ENCODE measurements around the gene FBXL12.
A peak's percentile ranks its signal among the peaks of the same experiment; 100 is the strongest.
"Not testable (repeated sequence)": the region's sequence is repeated elsewhere in the genome, so short reads cannot be mapped to it uniquely, and the experiment has no call there.

Gene FBXL12

DNA sequence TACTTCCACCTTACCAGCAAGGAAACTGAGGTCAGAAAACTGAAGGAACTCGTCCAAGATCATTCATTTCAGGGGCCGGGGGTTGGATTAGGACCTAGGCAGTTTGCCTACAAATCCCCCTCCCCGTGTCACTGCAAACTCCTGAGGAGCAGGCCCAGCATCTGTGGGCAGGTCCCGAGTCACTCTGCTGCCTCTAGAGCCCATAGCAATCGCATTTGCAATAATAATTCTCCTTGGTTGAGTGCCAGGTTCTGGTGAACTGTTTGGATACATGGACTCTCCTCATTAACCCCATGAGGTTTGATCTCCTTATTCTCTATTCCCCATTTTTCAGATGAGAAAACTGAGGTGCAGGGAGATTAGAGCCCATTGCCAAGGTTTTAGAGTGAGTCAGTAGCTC lies 17.1 kb upstream of the FBXL12 start:
- DNase-seq = no peak

DNA sequence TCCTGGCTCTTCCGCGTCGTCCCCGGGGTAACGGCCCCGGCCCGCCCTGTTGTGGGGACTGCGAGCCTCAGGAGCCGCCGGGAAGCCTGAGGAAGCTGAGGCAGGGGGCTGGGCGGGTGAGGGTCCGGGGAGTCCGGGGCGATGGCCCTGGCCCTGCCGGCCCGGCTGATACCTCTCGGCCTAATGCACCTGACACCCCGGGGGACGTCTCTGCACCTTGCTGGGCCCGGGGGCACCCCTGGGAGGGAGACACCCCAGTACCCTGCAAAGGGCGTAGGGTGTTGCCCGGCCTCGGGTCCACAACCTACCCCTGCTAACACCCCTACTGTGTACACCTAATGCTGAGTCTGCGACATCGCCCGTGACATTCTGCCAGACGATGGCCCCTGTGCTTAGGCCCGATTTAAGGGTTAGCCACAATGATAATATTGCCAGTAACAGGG lies 16.6 kb upstream of the FBXL12 start:
- no peak for DNase-seq

DNA sequence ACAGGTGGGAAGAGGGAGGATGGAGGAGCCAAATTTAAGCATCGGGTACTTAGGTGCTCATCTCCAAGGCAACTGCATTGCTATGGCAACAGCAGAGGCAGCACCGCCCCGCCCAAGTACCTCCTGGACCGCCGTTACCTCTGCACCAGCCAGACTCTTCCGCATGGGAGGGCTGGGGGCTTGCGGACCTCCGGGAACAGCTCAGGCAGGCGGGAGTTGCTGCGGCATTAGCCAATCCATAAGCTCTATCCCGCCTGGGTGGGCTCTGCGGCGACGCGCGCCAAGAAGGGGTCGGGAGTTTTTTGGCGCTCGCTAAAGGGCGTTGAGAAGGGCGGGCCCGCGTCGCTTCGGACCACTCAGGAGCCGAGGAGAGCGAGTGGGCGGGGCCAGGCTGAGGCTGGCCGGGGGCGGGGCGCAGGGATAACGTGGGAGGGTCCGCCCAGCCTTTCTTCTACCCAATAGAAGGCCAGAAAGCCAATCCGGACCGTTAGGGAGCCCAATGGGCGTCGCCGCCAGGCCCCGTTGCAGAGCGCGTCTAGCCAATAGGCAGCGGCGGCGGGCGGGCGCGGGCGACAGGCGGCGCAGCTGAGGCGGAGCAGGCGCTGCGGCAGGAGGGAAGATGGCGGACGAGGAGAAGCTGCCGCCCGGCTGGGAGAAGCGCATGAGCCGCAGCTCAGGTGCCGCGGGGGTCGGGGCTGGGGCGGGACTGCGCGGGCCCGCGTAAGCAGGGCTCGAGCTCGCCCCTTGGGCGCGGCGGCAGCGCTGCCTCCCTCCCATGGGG lies 16.0 kb upstream of the FBXL12 start, which contains the start of gene PIN1:
PIN1 (plus strand) TSS at position 593 of the 781 bp plus-strand sequence; CDS start at position 620, 27 bp downstream.
- peak; percentile 94 for DNase-seq

DNA sequence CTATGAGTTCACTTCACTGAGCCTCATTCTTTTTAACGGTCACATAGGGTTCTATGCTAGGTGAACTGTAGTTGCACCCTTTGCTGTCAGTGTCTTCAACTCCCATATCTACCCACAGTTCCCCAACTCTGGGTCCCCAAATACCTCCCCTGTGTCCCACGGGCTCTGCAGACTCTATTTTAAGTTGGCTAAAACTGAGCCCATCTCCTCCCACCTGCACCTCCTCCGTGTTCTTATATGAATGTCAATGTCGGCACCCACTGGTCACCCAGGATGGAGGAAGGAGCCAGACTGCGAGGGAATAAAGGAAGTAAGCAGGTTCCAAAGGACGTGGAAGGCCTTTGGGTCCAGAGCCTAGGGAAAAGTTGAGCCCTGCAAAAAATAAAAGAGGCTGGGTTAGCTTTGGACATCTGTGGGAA lies 15.4 kb upstream of the FBXL12 start:
- no peak for DNase-seq

DNA sequence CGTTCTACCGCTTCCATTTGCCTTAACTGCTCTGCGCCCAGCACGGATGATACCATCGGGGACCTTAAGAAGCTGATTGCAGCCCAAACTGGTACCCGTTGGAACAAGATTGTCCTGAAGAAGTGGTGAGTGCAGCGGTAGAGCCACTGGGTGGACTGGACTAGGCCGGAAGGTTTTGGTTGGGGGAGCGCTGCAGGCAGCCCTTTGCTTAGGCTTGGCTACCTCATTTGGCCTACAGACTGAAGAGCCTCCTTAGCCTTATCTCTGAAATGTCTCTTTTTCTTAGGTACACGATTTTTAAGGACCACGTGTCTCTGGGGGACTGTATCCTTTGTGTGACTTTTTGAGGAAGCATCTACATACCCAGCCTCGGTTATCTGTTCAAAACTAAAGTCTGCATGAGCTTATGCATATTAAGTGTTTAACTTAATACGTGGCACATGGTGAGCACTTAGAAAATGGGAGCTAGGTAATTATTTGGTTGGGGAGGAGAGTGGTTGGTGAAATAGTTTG lies 9.7 kb upstream of the FBXL12 start:
- DNase-seq = no peak

DNA sequence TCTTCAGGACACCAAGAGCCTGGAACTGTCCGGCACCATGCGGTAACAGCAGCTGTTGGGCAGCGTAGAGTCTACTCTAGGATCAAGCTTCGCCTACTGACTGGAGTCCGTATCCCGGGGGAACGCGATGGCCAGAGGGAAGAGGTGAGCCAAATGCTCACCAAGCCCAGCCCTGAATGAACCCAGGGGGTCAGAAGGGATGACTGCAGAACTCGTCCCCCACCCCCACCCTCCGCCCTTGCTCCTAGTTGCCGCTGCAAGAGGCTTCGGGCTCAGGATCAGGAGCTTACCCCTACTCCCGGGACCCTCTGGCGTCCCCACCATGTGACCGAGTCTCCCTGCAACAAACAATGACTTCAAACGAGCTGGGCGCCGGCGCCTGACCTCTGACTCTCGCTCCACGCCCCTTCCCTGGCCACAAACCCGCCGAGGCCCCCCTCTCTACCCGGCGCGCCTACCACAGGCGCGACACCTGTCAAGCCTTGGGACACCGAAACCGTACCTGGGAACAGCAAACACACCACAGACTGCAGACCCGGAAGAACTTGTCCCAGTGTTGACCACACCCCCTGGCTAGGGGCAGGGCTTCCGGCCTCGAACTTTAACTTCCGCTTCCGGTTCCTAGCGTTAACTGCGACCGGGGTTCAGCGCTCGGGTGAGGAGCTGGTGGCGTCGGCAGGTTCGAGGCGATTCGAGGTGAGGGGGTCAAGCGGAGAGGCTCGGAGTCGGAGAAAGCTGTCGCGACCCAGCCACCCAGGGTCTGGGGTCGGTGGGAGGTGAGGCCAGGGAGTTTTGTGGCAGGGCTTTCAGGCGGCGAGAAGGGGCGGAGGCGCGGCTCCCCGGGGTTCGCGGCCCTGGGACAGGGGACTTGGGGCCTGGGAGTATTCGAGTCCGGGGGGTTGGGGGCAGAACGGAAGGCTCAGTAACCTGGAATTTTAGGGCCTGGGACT lies 8.7 kb upstream of the FBXL12 start, which contains the start of gene UBL5:
UBL5 (plus strand) TSS at position 630 of the 950 bp plus-strand sequence. CDS start 420 bp downstream, outside the sequence.
- peak; percentile 80 for DNase-seq

DNA sequence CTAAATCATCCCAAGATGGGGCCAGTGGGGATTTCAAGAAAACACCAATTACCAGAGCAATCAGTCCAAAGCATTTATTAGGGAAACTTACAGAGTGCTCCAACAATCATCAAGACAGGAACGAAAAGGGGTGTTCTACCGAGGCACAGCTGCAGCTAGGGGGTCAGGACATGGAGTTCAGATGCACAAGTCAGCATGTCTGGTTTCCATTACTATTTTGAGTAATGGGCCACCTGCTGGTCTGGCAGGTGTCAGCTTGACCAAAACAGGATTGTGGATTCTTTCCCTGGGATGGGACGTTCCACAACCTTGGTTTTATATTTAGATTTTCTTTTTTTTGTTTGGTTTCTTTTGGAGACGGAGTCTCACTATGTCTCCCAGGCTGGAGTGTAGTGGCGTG lies 4.9 kb upstream of the FBXL12 start:
- no peak for DNase-seq

DNA sequence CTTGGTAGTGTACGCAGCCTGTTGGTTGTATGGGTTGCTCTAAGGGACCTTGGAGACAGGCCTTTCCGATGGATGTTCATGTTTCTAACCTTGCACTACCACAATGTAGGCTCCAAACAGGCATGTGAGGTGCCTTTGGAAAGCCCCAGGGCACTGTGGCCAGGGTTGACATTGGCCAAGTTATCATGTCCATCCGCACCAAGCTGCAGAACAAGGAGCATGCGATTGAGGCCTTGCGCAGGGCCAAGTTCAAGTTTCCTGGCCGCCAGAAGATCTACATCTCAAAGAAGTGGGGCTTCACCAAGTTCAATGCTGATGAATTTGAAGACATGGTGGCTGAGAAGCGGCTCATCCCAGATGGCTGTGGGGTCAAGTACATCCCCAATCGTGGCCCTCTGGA lies 1.2 kb upstream of the FBXL12 start:
- not testable (repeated sequence) for DNase-seq

DNA sequence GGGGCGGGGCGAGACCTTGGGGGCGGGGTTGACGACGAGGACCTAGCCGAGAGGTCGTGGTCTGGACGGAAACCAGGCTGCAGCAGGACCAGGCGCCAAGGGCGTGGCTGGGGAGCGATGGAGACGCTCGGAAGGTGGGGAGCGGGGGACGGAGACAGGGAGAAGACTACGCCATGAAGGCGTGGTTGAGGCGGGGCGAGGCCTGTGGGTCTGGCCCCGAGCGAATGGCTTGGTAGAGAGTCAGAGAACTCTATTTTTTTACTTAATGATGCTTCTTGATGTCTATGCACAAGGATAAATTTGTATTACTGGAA lies 674 bp upstream of the FBXL12 start:
- DNase-seq = no peak

DNA sequence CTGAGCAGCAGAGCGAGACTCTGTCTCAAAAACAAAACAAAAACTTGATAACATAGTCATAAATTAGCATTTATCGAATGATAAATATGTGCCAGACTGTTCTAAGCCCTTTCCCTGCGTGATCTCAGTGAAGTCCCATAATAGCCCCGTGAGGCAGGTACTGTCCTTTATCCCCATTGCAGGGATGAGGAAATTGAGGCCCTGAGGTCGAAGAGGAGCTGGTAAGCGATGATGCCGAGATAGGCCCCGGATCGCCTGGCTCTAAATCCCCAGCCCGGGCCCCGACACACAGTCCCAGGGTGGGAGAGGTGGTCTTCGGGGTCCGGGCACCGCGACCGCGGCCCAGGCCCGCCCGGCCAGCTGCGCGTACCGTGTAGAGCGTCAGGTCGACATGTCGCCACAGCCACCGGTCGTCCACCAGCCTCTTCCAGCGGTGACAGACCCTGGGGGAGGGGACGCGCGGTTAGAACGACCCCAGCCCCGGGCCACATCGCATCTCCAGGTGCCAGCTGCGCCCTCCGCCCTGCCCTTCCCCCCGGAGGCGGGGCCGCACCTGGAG lies 625 bp downstream of the FBXL12 start:
- DNase-seq = no peak

DNA sequence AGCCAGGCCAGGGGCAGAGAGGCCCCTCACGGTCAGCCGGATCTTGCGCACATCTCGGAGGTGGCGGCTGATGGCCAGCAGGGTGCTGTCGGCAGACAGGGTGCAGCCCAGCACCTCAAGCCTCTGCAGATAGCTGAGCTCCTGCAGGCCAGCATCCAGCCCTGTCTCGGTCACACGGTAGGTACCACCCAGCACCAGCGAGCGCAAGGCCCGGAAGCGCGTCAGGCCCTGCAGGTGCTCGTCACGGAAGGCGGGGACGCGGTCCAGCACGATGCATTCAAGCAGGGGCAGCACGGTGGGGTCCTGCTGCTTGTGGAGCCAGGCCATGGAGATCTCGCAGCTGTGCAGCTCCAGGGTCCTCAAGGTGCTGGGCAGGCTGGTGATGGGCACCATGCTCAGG lies 7.7 kb downstream of the FBXL12 start:
- no peak for DNase-seq

DNA sequence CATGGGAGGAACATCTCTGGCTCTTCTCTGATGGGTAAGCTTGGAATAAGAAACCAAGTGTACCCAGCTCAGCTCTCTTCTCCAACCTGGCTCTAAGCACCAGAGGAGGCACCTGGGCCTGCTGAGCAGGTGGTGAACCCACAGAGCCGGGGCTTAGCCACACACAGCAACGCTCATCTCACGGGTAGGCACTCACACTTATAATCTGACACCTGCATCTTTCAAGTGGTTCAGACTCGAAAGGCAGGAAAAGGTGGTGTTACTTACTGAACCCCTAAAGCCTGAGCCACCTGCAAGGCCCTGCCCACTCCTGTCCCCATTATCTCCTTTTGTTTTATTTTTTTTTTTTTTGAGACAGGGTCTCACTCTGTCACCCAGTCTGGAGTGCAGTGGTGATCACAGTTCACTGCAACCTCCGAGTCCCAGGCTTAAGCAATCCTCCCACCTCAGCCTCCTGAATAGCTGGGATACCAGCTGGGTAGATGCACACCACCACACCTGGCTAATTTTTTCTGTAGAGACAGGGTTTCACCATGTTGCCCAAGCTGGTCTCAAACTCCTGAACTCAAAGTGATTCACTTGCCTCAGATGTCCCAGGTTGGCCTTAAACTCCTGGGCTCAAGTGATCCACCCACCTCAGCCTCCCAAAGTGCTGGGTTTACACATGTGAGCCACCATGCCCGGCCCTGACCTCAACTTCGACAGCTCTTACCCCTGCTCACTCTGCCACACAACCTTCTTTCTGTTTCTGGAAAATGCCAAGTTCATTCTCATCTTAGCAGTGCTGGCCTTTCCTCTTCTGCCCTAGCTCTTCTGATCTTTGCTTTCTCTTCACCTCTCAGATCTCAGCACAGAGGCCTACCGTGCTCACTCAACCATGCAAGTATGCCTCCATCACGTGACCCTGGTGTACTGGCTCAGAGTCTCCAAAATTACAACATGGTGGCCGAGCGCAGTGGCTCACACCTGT lies 9.7 kb downstream of the FBXL12 start:
- no peak for DNase-seq

DNA sequence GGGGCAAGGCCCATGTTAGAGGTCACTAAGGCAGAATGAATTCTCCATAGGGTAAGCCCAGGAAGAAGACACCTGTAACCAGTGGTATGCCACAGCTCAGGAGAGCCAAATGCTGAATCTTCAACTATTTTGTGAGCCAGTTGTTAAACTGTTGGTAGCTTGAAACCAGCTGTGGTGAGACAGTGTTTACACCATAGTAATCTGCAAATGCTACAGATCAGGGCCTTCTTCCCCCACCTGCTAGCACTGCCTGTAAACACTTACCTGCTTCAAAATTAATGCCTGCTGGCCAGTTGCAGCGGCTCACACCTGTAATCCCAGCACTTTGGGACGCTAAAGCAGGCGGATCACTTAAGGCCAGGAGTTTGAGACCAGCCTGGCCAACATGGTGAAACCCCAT lies 12.1 kb downstream of the FBXL12 start:
- DNase-seq = no peak

DNA sequence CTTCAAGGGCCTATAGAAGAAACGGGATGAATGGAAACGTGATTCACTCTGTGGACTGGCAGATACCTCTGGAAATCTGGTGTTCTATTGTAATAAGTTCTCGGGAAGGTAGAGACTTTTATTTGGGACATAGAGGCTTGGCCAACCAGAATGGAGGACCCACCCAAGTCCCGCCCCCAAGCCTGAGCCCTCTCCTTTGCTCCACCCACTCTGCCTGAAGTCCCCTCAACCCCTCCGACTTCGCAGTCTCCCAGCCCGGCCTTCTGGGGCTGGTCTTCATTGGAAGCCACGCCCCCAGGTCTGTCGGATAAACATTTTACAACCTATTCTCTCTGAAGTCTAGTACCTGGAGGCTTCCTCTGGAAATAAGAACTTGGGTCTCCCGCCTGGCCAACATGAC lies 16.9 kb downstream of the FBXL12 start:
- DNase-seq = no peak

DNA sequence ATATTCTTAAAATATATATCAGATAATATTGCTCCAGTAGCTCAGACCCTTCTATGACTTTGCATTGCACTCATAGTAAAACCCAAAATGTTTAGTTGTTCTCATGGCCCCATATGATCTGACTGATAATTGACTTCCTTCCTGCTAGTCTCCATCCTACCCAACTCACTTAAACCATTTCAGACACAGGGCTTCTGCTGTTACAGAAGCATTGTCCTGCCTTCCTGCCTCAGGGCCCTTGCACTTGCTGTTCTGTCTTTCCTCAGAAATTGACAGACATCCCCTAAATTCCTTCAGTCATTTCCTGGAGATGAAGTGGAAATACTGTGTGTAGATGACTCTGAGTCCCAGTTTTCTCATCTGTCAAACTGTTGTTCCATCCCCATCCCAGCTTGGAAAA lies 19.7 kb downstream of the FBXL12 start:
- DNase-seq = no peak

DNA sequence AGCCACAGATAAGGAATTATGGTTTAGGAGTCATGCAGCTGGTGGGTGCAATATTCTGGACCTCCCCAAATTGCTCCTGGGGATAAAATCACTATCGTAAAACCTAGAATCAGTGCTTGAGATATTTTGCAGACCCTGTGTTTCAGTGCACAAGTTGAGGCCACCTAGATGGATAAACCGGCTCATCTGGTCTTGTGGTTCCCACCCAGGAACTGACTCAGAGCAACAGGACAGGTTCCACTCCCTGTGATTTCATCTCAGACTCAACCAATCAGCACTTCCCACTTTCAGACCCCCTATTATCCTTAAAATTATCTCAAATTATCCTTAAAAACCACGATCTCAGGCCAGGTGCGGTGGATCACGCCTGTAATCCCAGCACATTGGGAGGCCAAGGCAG lies 21.0 kb downstream of the FBXL12 start:
- no peak for DNase-seq

DNA sequence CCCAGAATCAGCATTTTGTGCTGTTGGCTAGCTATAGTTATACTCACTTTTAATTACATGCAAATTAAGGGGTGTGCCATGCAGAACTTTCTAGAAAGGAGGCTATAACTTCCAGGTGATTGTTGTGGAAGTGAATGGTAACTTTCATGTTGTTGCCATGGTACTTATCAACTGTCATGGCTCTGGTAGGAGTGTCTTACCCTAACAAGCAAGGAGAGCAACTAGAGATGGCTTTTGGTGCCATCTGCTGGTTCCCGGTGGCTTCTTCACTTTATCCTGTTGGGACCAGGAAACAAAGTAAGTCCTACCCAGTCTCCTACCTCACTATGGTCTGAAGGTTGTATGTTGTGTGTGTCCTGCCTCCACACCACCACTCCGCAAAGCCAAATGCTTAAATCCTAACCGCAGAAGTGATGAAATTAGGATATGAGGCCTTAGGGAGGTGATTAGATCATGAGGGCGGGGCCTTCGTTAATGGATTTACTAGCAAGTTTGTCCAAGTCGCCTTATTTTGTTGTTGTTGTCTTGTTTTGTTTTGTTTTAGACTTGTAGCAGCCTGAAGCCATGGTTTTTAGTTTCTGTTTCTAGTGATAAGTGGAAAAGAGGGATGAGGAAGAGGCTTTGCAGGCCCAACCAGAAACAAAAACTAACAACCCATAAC lies 22.6 kb downstream of the FBXL12 start:
- DNase-seq = peak; percentile 68

DNA sequence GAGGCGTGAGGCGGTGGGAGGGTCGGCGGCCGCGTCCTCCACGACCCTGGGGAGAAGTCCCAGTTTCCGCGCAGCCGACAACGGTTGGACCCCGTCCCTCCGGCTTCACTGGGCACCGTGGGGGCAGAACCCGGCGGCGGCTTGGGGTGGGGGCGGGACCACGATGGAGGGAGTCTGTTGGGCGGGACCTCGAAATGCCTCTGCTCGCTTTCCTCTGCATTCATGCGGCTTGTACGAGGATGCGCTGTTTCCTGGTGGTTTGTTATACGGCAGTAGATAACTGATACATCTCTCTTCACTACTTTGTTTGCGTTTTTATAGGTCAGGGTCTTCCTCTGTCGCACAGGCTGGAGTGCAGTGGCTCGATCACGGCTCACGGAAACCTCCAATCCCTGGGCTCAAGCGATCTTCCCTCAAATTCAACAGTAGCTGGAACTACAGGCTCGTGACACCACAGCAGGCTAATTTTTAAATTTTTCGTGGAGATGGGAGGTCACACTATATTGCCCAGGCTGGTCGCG lies 25.7 kb downstream of the FBXL12 start:
- peak; percentile 32 for DNase-seq

DNA sequence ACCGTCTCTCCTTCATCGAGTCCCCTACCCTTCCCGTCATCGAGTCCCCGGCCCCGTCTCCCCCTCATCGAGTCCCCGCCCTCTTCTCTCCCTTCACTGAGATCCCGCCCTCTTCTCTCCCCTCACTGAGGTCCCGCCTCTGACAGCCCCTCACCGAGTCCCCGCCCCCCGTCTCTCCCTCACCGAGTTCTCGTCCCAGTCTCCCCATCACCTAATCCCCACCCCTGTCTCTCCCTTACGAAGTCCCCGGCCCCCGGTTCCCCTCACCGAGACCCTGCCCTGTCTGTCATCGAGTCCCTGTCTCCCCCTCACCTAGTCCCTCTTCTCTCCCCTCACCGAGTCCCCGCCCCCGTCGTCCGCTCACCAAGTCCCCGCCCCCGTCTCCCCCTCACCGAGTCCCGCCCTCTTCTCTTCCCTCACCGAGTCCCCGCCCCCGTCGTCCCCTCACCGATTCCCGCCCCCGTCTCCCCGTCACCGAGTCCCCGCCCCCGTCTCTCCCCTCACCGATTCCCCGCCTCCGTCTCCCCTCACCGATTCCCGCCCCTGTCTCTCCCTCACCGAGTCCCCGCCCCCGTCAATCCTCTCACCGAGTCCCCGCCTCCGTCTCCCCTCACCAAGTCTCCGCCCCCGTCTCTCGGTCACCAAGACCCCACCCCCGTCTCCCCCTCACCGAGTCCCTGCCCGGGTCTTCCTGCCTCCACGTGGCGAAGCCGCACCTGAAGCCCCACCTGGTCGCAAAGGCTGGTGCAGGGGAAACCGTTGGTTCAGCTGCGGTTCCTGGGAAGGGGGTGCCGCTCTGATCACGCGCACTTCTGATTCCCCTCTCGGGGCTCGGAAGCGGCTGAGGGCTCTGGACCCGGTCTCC lies 26.4 kb downstream of the FBXL12 start:
- peak; percentile 92 for DNase-seq

DNA sequence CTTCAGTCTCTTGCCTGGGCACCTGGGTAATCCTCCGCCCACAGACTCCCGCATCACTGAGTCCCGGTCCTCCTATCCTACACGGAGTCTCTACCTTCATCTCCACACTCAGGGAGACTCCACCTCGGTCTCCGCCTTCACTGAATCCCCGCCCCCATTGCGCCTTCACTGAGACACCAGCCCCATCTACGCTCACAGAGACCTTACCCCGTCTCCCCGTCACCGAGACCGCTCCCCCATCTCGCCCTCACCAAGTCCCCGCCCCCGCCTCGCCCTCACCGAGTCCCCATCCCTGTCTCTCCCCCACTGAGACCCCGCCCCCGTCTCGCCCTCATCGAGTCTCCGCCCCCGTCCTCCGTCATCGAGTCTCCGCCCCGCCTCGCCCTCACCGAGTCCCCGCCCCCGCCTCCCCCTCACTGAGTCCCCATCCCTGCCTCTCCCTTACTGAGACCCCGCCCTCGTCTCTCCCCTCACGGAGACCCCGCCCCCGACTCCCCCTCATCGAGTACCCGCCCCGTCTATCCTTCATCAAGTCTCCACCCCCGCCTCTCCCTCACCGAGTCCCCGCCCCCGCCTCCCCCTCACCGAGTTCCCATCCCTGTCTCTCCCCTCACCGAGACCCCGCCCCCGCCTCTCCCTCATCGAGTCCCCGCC lies 27.2 kb downstream of the FBXL12 start:
- peak; percentile 80 for DNase-seq
